GM03348 (cell line): ENCODE measurements around the gene PIK3C2A.
"Not testable (repeated sequence)": the region's sequence is repeated elsewhere in the genome, so short reads cannot be mapped to it uniquely, and the experiment has no call there.

Source experiments
- DNase-seq: peaks from one replicate; pipeline ENCODE4 v3.0.0; 2012; ENCODE audit warnings: low spot score

PIK3C2A gene, protein sequence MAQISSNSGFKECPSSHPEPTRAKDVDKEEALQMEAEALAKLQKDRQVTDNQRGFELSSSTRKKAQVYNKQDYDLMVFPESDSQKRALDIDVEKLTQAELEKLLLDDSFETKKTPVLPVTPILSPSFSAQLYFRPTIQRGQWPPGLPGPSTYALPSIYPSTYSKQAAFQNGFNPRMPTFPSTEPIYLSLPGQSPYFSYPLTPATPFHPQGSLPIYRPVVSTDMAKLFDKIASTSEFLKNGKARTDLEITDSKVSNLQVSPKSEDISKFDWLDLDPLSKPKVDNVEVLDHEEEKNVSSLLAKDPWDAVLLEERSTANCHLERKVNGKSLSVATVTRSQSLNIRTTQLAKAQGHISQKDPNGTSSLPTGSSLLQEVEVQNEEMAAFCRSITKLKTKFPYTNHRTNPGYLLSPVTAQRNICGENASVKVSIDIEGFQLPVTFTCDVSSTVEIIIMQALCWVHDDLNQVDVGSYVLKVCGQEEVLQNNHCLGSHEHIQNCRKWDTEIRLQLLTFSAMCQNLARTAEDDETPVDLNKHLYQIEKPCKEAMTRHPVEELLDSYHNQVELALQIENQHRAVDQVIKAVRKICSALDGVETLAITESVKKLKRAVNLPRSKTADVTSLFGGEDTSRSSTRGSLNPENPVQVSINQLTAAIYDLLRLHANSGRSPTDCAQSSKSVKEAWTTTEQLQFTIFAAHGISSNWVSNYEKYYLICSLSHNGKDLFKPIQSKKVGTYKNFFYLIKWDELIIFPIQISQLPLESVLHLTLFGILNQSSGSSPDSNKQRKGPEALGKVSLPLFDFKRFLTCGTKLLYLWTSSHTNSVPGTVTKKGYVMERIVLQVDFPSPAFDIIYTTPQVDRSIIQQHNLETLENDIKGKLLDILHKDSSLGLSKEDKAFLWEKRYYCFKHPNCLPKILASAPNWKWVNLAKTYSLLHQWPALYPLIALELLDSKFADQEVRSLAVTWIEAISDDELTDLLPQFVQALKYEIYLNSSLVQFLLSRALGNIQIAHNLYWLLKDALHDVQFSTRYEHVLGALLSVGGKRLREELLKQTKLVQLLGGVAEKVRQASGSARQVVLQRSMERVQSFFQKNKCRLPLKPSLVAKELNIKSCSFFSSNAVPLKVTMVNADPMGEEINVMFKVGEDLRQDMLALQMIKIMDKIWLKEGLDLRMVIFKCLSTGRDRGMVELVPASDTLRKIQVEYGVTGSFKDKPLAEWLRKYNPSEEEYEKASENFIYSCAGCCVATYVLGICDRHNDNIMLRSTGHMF (N-terminal part only)

DNA sequence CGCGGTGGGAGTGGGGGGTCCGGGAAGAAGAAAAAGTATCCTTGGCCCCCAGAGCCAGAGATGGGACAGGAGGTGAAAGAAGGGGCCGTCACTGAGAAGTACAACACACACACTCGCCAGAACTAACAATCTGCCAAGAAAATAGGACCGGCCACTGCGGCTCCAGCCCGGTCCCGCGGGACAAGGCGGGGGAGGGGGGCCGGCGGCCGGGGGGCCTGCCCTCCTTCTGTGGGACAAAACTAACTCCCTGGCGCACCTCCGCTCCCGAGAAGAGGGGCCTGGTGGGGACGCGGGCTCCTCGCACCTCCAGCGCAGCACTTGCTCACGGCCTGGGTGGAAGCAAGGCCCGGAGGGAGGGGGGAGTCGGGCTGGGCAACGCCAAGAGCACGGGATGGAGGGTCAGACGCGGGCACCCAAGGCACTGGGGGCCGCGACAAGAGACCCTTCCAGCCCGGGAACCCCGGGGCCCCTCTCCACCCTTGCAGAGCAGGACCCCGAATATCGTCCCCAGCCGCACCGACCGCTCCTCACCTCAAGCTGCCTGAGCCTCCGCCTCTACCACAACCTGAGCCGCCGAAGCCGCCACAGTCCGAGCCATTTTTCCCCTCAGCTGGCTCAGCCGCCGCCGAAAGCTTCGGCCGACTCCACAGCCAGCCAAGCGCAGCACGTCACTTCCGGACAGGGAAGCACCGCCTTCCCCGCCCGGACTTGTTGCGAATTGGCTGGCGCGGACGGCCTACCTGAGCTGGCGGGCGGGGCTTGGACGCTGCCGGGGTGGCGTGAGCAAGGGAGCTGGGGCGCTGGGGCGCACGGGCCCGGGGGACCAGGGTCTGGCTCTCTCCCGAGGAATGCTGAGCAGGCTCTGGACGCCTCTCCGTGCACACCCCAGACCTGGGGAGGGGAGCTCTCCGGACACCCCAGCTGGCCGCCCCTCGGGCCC is at the start of gene PIK3C2A:
Gene PIK3C2A, minus strand, starts transcription at position 670 of the 940 bp plus-strand sequence. CDS start 38,245 bp downstream, outside the sequence.
- peak; percentile 97 for DNase-seq

DNA sequence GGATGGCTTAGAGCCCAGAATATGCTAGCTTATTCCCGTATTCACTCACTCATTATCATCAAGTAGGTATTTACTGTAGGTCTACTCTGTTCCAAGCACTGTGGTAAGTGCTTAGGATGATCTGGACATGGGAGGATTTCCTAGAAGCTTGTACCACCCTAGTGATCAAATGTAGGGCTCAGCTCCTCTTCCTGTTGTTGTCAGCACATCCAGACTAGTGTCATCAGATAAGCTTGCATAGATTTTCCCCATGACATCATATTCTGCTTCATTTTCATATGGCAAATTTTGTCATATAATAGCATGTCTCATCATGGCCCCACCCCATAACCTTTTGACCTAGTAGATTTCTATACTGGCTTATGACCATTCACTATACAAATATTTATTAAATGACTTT is 49.4 kb upstream of the PIK3C2A start:
- peak; percentile 10 for DNase-seq

DNA sequence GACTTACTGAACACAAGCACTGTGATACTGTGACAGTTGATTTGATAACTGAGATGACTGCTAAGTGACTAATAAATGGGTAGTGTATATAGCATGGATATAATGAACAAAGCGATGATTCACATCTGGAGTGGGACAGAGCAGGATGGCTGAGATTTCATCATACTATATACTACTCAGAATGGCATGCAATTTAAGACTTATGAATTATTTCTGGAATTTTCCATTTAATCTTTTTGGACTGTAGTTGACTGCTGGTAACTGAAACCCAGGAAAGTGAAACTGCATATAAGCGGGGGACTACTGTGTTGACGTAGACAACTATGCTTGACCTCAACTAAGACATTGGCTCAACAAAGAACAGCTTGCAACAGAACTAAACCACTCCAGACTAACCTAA is 48.7 kb upstream of the PIK3C2A start:
- peak; percentile 75 for DNase-seq

DNA sequence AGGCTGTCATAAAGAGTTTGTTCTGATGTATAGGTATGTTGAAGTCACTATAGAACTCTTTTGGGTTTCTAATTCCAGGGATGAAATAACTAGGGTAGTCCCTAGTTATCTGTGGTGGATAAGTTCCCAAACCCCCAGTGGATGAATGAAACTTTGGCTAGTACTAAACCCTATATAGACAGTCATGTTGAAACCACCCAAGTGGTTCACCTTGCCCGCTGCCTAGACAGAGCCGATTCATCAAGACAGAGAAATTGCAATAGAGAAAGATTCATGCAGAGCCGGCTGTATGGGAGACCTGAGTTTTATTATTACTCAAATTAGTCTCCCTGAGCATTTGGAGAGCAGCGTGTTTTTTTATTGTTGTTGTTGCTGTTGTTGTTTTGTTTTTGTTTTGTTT is 44.9 kb upstream of the PIK3C2A start:
- no peak for DNase-seq

DNA sequence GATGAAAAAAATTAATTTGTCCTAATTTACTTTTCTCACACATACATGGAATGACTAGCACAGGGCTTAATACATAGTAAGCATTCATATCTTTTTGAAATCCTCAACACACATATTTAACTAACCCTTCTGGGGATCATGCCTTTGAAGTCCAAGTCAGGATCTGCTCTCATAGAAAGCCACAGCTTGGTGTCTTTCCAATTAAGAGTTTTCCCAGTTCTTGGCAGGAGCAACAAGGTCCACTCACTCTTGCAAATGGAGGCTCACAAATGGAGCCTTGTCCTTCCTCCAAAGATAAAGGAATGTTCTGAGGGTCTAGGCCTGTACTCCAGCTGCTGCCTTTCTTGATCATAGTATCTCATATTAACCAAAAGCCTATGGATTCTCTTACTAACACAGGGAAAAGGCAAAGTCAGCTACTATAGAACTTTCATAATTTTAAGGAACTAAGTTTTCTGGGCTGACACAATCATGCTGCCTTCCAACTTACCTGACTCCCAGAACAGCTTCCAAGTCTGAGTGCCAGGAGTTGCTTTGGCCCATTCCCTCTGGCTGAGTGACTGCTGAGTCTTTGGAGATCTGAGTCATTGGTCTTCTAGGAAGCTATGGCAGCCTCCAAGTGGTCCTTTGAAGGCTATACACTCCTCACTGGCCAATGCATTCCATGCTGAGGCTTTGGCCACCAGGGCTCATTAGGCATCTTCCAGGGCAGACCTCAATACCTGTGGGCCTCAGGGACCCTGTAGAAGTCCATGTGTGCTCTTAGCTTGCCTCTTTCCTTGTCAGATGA is 43.0 kb upstream of the PIK3C2A start:
- DNase-seq, result peak; percentile 13

DNA sequence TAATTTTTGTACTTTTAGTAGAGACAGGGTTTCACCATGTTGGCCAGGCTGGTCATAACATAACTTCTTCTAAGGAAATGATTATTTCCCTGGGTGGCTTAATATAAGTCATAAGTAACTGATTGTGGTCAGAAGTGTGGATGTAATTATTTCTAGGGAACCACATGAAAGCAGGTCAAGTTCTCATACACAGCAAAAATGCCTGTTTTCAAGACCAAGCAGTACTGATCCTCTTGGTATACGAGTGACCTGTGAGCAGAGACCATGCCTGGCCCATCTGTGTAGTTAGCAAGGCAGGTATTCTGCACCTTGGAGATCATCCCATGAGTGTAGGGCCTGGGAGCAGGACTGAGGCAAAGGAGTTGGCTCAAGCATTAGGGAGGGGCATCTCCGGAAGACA is 36.3 kb upstream of the PIK3C2A start:
- no peak for DNase-seq

DNA sequence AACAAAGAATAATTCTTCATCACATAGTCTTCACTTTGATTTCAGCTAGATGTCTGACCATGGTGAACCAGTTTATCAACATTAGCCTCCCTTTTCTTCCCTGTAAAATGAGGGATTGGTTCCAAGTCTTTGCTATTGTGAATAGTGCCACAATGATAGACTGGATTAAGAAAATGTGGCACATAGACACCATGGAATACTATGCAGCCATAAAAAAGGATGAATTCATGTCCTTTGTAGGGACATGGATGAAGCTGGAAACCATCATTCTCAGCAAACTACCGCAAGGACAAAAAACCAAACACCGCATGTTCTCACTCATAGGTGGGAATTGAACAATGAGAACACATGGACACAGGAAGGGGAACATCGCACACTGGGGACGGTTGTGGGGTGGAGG is 35.2 kb upstream of the PIK3C2A start:
- DNase-seq, result not testable (repeated sequence)

DNA sequence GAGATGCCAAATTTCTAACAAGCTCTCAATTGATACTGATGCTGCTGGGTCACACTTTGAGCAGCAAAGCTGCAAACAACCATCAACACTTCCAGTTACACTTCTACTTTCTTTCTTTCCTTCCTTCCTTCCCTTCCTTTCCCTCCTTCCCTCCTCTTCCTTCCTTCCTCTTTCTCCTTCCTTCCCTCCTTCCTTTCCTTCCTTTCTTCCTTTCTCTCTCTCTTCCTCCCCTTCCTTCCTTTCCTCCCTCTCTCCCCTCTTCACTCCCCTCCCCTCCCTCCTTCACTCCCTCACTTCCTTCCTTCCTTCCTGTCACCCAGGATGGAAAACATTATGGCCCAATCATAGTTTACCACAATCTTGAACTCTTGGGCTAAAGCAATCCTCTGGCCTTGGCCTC is 33.0 kb upstream of the PIK3C2A start:
- no peak for DNase-seq

DNA sequence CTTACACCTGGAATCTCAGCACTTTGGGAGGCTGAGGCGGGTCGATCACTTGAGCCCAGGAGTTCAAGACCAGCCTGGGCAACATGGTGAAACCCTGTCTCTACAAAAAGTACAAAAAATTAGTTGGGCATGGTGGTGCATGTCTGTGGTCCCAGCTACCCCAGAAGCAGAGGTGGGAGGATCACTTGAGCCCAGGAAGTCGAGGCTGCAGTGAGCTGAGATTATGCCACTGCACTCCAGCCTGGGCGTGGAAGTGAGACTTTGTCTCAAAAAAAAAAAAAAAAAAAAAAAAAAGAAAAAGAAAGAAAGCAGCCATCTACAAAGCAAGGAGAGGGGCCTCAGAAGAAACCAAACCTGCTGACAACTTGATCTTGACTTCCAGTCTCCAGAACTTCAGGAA is 32.1 kb upstream of the PIK3C2A start:
- not testable (repeated sequence) for DNase-seq

DNA sequence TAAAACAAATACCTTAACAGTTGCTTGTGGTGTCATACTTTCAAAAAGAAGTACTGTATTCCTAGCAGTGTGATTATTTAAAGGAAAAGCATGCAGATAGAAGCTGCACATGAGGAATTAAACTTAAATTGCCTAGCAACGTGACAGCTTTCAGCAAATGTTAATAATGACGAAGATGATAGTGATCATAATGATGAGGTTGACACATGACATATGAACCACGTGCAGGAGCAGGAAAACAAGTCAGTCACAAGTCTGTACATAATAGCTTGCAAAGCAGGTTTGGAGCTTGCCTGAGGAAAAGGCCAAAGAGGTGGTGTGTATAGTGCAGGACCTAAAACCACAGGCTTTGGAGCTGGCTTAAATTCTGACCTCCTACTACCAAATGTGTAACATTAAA is 30.6 kb upstream of the PIK3C2A start:
- DNase-seq, result no peak

DNA sequence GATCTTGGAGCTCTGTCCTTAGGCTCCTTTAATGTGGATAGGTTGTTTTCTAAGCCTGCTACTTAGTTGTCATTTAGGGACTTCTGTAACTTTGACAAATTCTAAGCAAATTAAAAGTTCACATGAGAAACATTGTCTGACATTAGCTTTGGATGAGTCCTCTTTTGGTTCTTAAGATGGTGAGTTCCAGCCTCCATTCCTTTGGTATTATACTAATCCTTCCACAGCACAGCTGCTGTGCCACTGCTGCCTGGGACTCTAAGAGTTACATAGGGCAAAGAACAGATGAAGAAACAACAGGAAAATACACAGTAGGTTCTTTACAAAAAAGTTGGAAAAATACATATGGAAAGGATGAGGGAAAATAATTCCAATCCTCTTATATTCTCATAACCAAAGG is 25.3 kb upstream of the PIK3C2A start:
- no peak for DNase-seq

DNA sequence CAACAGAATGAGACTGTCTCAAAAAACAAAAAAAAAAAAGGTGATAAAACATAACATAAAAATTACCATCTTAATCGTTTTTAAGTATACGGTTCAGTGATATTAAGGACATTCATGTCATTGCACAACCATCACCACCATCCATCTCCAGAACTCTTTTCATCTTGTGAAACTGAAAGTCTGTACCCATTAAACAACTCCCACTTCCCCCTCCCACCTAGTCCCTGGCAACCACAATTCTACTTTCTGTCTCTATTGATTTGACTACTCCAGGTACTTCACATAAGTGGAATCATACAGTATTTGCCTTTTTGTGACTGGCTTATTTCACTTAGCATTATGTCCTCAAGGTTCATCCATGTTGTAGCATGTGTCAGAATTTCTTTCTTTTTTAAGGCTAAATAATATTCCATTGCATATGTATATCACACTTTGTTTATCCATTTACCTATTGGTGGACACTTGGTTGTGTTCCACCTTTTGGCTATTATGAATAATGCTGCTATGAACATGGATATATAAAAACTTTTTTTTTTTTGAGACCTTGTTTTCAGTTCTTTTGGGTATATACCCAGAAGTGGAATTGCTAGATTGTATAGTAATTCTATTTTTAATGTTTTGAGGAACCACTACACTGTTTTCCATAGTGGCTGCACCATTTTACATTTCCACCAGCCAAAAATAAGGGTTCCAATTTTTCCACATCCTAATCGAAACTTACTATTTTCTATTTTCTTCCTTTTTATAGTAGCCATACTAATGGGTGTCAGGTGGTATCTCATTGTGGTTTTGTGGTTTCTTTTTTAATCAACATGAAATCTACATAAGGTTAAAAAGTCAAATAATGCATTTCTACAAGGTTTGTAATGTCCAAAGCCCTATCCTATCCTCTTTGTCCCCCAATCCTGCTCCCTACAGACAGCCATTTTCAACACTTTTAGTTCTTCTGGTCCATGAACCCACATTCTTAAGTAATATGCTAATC is 23.4 kb upstream of the PIK3C2A start:
- no peak for DNase-seq

DNA sequence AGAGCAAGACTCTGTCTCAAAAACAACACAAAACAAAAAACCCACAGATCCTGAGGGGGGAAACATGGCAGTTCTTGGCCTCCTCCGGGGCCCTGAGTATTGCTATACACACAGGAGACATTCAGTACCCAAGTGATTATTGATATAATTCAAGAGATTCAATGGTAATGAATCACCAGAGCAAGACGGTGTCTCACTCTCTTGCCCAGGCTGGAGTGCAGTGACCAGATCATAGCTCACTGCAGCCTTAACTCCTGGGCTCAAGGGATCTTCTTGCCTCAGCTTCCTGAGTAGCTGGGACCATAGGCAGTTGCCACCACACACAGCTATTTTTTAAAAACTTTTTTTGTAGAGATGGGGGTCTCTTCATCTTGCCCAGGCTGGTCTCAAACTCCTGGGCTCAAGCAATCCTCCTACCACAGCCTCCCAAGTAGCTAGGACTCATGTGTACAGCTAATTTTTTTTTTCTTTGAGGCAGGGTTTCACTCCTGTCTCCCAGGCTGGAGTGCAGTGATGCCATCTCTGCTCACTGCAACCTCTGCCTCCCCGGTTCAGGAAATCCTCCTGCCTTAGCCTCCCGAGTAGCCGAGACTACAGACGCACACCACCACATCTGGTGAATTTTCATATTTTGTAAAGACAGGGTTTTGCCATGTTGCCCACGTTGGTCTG is 21.8 kb upstream of the PIK3C2A start:
- no peak for DNase-seq

DNA sequence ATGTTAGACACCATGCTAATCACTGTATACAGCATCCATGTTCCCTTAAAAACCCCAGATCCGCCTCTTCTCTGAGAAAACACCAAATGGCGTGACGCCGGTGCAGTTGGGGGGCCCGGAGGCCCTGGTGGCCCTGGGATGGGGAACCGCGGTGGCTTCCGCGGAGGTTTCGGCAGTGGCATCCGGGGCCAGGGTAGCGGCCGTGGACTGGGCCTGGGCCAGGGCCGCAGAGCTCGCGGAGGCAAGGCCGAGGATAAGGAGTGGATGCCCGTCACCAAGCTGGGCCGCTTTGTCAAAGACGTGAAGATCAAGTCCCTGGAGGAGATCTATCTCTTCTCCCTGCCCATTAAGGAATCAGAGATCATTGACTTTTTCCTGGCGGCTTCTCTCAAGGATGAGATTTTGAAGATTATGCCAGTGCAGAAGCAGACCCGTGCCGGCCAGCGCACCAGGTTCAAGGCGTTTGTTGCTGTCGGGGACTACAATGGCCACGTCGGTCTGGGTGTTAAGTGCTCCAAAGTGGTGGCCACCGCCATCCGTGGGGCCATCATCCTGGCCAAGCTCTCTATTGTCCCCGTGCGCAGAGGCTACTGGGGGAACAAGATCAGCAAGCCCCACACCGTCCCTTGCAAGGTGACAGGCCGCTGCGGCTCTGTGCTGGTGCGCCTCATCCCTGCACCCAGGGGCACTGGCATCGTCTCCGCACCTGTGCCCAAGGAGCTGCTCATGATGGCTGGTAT is 20.6 kb upstream of the PIK3C2A start:
- DNase-seq, result not testable (repeated sequence)

DNA sequence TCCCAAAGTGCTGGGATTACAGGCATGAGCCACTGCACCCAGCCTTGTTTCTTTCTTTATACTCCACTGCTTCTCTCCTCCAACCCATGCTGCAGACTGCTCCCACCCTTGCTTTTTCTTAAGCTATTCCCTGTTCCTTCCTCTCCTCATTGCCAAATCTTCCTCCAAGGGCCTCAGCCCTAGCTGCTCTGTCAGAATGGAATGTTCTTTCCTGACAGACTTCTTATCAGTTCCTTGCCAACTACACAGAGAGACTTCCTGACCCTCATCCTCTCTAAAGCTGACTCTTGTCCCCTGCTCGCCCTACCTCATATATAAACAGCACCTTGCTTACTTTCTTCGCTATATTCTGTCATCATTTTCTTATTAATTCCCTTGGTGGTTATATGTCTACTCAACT is 16.9 kb upstream of the PIK3C2A start:
- peak; percentile 24 for DNase-seq

DNA sequence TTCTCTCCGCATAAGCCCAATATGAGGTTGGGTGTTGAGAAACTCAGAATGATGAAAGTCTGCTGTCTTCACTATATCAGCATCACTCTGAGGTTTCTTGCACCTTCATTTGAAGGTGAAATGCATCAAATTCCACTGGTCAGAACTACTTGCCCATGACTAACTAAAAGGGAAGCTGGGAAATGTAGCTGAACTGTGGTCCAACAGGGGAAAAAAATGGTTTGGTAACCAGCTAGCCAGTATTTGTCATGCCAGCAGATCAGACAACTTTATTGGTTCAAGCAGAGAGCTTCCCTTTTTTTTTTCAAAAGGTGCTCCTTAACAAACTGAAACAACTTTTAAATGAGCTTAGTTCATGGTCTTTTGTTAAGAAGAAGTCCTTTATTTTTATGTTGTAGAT is 14.2 kb upstream of the PIK3C2A start:
- DNase-seq, result peak; percentile 36

DNA sequence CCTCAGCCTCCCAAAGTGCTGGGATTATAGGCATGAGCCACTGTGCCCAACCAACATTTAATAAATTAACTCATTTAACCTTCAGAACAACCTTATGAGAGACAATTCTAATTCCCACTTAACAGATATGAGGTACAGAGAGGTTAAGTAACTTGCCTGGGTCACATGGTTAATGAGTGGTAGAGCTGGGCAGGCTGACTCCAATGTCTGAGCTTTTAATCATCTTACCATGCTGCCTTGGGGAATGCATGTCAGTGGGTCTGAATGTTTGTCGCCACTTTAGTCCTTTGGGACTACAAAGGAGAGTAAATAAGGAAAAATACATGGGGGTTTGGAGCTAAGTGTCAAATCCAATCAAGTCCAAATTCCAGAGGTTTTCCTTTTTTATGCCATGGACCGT is 11.2 kb upstream of the PIK3C2A start:
- DNase-seq, result no peak

DNA sequence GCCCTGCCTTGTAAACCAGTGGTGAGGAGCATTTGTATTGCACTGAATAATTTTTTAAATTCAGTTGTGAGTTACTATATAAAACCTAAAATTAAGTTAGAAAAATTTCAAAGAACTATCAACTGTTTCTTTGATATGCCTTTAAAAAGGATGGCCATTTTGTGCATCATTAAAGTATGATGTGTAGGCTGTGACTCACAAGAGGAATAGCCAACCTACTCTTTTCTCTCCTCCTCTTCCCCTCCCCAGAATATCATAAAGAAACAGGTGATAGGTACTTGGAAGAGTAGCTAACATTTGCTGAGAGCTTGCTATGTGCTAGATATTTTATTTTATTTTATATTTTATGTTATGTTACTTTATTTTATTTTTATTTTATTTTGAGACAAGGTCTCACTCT is 10.6 kb upstream of the PIK3C2A start:
- DNase-seq, result no peak
